Testis (tissue), 2 donors: ENCODE data around the gene CTBP2.

Source experiments
- POLR2A ChIP-seq: fragments of 450-650 bp; IDR thresholded peaks from one replicate; pipeline ENCODE4 v1.6.1; 2017; ENCODE audit warnings: antibody characterized with exemption, mild to moderate bottlenecking, moderate library complexity
- TF ChIP-seq, protein P1 (sequence below), 3 experiments: fragments of 450-650 bp in 2 of 3; fragments of 200-600 bp in 1 of 3; sonication (generic) in 1 of 3; IDR thresholded peaks; one replicate each; pipeline ENCODE4 v1.5.1; 2016 to 2019; ENCODE audit warnings: antibody characterized with exemption in 3 of 3, mild to moderate bottlenecking in 2 of 3, moderate library complexity in 1 of 3

DNA sequence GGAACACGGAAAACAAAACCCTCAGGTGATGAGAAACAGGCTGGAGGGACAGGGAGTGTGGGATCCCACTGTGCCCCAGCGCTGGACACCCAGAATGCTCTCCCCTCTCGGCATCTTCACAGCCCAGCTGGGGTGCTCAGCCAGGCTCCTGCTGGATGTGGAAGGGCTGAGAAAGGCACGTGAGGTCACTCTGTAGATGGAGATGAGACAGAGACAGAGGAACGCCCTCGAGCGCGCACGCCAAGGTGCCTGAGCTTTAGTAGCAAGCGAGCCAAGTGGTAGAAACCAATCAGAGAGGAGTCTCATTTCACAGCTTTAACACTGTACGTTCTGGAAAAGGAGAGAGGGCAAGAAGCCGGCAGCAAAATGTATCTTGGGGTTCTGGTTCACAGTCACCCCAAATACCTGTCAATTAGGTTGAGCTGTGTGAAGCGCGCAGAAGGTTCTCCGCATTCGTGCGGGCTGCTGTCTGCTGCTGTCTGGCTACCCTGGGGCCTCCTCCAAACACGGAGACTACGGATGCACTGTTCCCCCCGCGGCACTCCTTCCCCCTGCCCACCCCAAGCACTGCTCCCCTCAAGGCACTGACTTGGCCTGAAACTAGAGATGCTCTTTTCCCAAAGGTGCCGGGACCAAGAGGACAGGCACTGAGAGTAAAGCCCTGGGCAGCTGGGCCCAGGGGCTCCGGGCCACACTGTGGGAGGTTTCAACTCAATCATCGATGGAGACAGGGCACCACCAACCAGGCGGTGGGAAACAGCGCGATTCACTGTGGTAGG lies 127.0 kb downstream of the CTBP2 start:
- TF ChIP-seq, protein P1, sequence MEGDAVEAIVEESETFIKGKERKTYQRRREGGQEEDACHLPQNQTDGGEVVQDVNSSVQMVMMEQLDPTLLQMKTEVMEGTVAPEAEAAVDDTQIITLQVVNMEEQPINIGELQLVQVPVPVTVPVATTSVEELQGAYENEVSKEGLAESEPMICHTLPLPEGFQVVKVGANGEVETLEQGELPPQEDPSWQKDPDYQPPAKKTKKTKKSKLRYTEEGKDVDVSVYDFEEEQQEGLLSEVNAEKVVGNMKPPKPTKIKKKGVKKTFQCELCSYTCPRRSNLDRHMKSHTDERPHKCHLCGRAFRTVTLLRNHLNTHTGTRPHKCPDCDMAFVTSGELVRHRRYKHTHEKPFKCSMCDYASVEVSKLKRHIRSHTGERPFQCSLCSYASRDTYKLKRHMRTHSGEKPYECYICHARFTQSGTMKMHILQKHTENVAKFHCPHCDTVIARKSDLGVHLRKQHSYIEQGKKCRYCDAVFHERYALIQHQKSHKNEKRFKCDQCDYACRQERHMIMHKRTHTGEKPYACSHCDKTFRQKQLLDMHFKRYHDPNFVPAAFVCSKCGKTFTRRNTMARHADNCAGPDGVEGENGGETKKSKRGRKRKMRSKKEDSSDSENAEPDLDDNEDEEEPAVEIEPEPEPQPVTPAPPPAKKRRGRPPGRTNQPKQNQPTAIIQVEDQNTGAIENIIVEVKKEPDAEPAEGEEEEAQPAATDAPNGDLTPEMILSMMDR (IDR thresholded peaks at IDR 0.05) = no peak
- TF ChIP-seq POLR2A = no peak
